GM12892 (cell line): Measurements from ENCODE around the gene NEK9.

Experiments
- POLR2A ChIP-seq: IDR thresholded peaks from 2 replicates; pipeline ENCODE4 v1.6.1; 2011; ENCODE audit warnings: low read depth, low read length, control low read depth
- POLR2AphosphoS5 ChIP-seq: IDR thresholded peaks from 2 replicates; pipeline ENCODE4 v1.6.1; 2011; ENCODE audit warnings: low read depth, low read length, control low read depth
- TAF1 ChIP-seq: IDR thresholded peaks from 2 replicates; pipeline ENCODE4 v1.6.1; 2011; ENCODE audit warnings: low read depth, mild to moderate bottlenecking, control low read depth, low read length, borderline replicate concordance

- no peak for TF ChIP-seq POLR2A
- TF ChIP-seq POLR2AphosphoS5, result no peak
- TF ChIP-seq TAF1, result no peak
These were observed 2.9 kb downstream of the NEK9 start for GRCh38 chr14:75123991-75124390.
